Upper lobe of right lung (tissue), 1 donor: ENCODE results near the gene SLA2. TPM values are rescaled to one million over a fixed set of nuclear protein-coding genes. Genes with fewer than 3 reads are reported as not detected.

ENCODE experiments used
- ATAC-seq: fragments of 200-7000 bp; cut with Tn5 transposase; one replicate; pipeline ENCODE4 v1.9.1; 2020; ENCODE audit warnings: mild to moderate bottlenecking, moderate library complexity
- DNase-seq: peaks from one replicate; pipeline ENCODE4 v3.0.0-alpha.2; 2020
- H3K27ac ChIP-seq: fragments of 200-600 bp; one replicate; pipeline ENCODE4 v1.8.0; 2022
- H3K27me3 ChIP-seq: fragments of 200-600 bp; one replicate; pipeline ENCODE4 v1.8.0; 2022; ENCODE audit warnings: mild to moderate bottlenecking
- H3K36me3 ChIP-seq: fragments of 200-600 bp; one replicate; pipeline ENCODE4 v1.8.0; 2022
- H3K4me1 ChIP-seq: fragments of 200-600 bp; one replicate; pipeline ENCODE4 v1.8.0; 2022
- H3K4me3 ChIP-seq: fragments of 200-600 bp; one replicate; pipeline ENCODE4 v1.8.0; 2022; ENCODE audit warnings: mild to moderate bottlenecking
- H3K9me3 ChIP-seq: fragments of 200-600 bp; one replicate; pipeline ENCODE4 v1.8.0; 2022
- intact Hi-C: fragments of 100-400 bp; cut with DNase I; formaldehyde crosslinking; loops from one replicate; pipeline ENCODE4 v1.11.0; 2022
- total RNA-seq: library from RNA; stranded (reverse); fragmentation: NEBNext Ultra II Directional; extraction: Animal tissue kit (Norgen Biotek cat#: 25700); gene quantifications from one replicate; pipeline ENCODE4 v1.2.1, GENCODE V29; 2021
- TF ChIP-seq, protein P1 (sequence below): fragments of 200-600 bp; IDR thresholded peaks from one replicate; pipeline ENCODE4 v1.8.0; 2022; ENCODE audit warnings: antibody characterized with exemption
- donor health status: DM: no; HTN: yes; CAD: no; lungs with severe emphysema.

The SLA2 gene
- total RNA-seq, 1 donor from 2014 or later = 1.9 TPM

DNA sequence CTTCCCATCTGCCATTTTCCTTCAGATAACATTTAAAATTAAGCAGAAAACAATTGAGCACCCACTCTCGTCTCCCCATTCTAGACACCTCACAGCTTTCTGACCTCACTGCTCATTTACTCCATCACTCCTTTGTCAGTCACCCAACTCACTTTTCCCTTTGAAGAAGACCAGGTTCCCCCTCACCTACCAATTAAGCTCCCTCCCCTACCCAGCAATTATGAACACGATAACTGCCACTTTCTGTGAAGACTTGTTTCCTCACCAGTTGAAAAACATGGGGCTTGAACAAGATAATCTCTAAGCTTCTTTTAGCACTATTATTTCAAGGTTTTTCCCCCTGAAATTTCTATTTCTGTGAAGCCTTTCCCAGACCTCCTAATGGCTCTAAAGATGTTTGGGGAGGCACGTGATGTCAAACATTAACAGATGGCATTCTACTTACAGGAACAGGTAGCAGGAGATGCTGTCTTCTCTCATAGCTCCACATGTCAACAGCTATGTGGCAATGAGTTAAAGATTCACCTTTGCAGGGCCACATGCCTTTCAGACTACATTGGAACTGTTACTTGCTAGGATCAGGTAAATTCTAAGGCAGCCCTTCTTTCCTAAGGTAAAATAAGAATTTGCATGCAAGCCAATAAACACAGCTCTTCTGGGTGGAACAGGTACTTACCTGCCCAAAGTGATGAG is 24.8 kb upstream of the SLA2 start:
- no peak for DNase-seq
- ATAC-seq = no peak
- H3K27ac ChIP-seq = no peak overlapping the region
- TF ChIP-seq, protein P1, sequence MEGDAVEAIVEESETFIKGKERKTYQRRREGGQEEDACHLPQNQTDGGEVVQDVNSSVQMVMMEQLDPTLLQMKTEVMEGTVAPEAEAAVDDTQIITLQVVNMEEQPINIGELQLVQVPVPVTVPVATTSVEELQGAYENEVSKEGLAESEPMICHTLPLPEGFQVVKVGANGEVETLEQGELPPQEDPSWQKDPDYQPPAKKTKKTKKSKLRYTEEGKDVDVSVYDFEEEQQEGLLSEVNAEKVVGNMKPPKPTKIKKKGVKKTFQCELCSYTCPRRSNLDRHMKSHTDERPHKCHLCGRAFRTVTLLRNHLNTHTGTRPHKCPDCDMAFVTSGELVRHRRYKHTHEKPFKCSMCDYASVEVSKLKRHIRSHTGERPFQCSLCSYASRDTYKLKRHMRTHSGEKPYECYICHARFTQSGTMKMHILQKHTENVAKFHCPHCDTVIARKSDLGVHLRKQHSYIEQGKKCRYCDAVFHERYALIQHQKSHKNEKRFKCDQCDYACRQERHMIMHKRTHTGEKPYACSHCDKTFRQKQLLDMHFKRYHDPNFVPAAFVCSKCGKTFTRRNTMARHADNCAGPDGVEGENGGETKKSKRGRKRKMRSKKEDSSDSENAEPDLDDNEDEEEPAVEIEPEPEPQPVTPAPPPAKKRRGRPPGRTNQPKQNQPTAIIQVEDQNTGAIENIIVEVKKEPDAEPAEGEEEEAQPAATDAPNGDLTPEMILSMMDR = no peak
- H3K4me1 ChIP-seq = no peaks in the 10 kb centered on the region
- no peaks in the 10 kb centered on the region for H3K9me3 ChIP-seq
- no peak overlapping the region for H3K4me3 ChIP-seq
- H3K27me3 ChIP-seq = no peaks in the 10 kb centered on the region
- peaks cover 19% of the 10 kb centered on the region for H3K36me3 ChIP-seq
- intact Hi-C loops = no loop called here

DNA sequence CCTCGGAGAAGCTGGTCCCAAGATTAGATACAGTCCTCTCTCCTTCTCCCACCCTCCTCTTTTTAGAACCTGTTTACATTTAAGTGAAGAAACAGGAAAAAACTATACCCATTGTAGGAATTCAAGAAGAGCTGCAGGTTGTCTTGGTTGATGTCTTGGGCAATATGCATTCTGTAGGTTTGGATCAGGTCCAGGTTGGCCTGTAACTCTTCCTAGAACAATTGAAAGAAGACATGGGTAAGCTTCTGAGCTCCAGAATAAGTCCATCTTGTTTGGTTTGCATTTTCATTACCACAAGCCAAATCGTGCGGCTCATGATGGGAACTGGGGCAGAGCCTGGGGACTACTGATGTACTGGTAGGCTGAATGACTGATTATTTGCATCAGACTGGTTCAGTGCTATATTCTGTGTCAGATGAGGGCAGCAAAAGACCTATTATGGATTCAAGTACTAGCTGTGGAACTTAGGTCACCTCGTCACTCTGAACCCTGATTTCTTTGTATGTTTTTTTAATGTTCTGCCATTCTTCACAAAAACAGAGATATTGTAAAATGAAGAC is 20.3 kb upstream of the SLA2 start:
- no peak for DNase-seq
- peaks cover 44% of the 10 kb centered on the region for H3K36me3 ChIP-seq
- intact Hi-C loops = no loop called here

DNA sequence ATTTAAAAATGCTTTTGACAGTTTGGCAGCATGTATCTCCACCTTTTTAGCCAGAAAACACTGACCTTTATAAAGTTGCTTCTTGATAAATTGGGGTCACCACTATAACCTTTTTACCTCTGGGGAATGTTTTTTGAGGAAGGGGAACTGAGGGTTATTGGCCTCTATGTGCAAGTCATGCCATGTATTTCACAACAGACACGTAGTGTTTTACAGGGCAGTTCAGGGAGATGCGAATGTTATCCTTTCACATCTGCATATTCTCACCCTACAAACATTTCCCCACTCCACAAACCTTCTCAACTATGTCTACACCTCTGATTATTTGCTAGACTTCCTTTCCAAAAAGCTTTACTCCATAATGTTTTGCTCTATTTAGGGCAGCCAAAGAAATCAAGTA is 17.0 kb upstream of the SLA2 start:
- Histone ChIP-seq H3K27ac (no peak overlapping the region), H3K9me3 (no peaks in the 10 kb centered on the region), H3K4me3 (no peak overlapping the region), H3K36me3 (peaks cover 40% of the 10 kb centered on the region), H3K27me3 (no peaks in the 10 kb centered on the region), H3K4me1 (no peaks in the 10 kb centered on the region)
- TF ChIP-seq, protein P1 = no peak
- ATAC-seq (no peak), DNase-seq (no peak)
- intact Hi-C loops = no loop called here

More for the DNA sequence above, 20.3 kb upstream of the SLA2 start:
- Histone ChIP-seq H3K4me3 (no peak overlapping the region), H3K9me3 (no peaks in the 10 kb centered on the region), H3K27ac (no peak overlapping the region), H3K27me3 (no peaks in the 10 kb centered on the region), H3K4me1 (no peaks in the 10 kb centered on the region)
- no peak for ATAC-seq
- TF ChIP-seq, protein P1 = peak; percentile 23

DNA sequence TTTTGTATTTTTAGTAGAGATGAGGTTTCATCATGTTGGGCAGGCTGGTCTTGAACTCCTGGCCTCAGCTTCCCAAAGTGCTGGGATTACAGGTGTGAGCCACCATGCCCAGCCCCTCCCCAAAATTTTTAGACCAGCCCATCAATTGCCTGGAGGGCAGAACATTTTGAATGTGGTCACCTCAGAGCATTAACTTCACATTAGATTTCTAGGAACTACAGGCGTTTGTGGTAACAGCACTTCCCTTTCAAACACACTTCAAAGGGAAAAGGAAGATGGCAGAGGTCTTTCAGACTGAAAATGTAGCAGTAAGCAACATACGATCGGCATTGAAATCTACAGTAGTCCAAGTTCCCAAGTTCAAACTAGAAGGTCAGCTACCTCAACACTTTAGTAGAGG is 12.3 kb upstream of the SLA2 start:
- no peak overlapping the region for H3K4me3 ChIP-seq
- peaks cover 31% of the 10 kb centered on the region for H3K36me3 ChIP-seq
- DNase-seq (no peak), ATAC-seq (no peak)
- no peaks in the 10 kb centered on the region for H3K27me3 ChIP-seq
- H3K27ac ChIP-seq = no peak overlapping the region
- H3K9me3 ChIP-seq = no peaks in the 10 kb centered on the region
- intact Hi-C loops = no loop called here
- H3K4me1 ChIP-seq = no peaks in the 10 kb centered on the region
- TF ChIP-seq, protein P1 = no peak

DNA sequence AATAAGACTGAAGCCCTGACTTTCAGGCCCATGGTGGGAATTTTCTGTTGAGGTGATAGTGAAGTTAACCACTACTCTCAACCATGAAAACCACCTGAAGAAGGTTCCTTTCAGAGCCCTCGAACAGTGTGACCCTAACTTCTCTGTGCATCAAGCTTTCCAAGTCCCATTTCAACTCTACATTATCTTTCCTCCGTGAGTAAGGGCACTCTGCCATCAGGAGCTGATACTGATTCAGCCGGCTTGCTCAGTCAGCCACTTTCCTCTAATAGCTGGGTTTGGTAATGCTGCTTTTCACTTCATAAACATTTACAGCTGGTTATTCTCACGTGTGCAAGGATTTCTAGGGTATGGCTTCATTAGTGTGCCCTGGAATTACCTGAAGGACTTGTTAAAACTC is 10.7 kb upstream of the SLA2 start:
- H3K9me3 ChIP-seq = no peaks in the 10 kb centered on the region
- H3K4me3 ChIP-seq = no peak overlapping the region
- no peak overlapping the region for H3K27ac ChIP-seq
- DNase-seq = no peak
- H3K4me1 ChIP-seq = no peaks in the 10 kb centered on the region
- intact Hi-C loops = no loop called here
- H3K27me3 ChIP-seq = no peaks in the 10 kb centered on the region
- TF ChIP-seq, protein P1 = no peak
- peaks cover 31% of the 10 kb centered on the region for H3K36me3 ChIP-seq
- ATAC-seq = no peak
